DMS 273 (cell line): ENCODE results near the gene SLC35G4.
A peak's percentile ranks its signal among the peaks of the same experiment; 100 is the strongest.
"Not testable (repeated sequence)": the region's sequence is repeated elsewhere in the genome, so short reads cannot be mapped to it uniquely, and the experiment has no call there.

Experiments
- DNase-seq: peaks from one replicate; lab custom pipeline; 2025; ENCODE audit not compliant: unreplicated experiment; lab: John Stamatoyannopoulos, UW

Gene SLC35G4

DNA sequence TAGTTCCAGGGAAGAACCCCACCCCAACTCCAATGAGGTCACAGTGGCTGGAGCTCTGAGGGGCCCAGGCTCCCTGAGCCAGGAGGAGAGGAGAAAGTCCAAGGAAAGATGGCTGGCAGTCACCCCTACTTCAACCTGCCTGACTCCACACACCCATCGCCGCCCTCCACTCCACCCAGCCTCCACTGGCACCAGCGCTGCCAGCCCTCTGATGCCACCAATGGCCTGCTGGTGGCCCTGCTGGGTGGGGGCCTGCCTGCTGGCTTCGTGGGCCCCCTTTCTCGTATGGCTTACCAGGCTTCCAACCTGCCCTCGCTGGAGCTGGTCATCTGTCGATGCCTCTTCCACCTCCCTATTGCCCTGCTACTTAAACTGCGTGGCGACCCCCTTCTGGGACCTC, at the start of gene SLC35G4:
Gene SLC35G4, plus strand, starts transcription at position 109 of the 400 bp plus-strand sequence. Its CDS starts 0 bp downstream, at position 109.
- DNase-seq: not testable (repeated sequence)

DNA sequence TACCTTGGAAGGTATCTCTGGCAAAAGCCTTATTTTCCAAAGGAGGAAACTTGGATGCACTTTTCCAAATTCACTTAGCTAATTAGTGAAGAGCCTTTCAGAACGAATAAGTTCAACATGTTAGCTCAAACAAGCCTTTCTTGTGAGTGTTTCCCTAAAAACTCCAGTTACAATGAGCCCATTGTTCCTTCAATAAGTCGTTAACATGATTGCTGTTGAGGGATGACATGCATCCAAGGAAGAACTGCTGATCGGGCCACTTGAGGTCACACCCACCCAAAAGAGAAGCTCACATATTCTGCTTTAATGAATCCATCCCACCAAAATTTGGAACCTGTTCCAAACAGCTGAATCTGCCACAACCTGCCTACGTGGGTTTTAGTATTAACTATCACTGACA, 48.1 kb upstream of the SLC35G4 start:
- DNase-seq: no peak

DNA sequence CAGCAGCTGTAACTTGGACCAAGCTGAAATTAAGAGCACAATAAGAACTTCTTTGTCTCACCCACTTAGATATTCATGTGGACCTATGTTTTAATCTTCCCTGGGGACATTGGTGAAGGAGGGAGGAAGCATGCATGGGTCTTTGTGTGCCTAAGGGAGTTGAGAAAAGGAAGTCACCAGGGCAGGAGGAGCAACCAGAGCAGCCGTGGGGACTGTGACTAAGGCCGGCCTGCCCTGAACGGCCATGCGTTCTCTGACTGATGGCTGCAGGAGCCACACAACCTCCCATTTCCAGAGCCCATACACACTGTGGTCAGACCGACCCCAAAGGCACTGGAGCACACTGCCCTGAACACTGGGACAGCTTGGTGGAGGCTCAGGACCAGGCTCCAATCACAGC, 43.7 kb upstream of the SLC35G4 start:
- no peak for DNase-seq

DNA sequence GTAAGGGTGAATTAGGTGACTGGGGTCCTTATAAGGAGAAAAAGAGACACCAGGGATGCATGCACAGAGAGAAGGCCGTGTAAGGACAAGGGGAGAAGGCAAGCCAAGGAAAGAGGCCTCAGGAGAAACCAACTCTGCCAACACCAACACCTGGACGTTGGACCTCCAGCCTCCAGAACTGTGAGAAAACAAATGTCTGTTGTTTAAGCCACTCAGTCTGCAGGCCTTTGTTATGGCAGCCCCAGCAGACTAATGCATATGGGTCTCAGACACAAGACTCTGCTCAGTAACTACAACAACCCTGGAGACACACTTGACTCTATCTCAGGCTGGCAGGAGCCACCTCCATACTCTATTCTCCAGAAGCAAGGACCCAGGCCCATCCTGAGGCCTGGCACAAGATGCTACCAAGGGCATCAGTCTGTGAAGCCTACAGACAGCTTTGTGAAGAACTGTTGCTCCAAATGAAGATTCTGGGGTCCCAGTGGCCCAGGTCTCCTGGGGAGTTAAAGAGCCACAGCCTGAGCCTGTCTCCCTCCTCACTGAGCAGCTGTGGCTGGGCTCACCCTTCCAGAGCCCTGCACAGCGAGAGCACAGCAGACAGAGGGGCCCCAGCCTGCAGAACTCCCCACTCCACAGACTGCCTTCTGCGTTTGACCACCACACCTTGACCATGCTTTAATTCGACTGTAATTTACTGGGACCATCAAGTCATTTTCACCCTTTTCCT, 43.0 kb upstream of the SLC35G4 start:
- peak; percentile 33 for DNase-seq

DNA sequence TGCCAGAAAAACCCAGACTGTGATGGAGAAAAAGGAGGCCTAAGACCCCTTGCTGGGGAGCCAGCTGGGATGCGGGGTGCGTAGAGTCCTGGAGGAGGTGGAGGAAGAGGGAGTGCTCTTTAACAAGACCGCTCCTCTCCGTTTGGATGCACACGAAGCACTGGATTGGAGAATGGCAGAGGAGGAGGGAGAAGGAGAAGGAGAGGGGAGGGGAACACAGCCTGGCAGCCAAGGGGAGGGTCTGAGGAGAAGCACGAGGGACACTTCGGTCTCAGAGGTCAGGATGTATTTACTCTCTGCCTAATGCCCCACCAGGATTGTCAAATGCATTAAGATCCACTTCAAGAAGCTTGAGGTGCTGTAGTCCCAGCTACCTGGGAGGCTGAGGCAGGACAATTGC, 42.0 kb upstream of the SLC35G4 start:
- DNase-seq: no peak

DNA sequence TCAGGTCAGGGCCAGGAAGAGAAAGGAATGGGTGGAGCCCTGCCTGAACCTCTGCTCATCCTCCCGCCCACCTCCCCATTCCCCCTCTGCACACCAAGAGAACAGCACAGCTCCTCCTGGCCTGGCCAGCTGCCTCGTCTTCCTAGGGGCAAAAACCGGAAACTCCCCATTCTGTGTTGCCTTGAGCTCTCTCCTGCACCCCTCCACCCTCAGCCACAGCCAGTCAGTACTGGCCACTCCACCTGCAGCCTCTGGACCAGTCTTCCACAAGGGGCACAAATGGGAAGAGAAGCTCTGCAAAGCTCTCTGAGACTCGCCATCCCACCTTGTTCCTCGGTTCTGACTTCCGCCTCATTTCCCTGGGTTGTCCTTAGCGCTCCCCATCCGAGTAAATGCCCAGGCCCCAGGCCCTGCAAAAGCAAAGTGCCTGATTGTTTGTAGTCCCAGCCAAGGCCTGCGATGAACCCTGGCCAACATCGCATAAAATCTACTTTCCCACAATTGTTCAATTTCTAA, 39.3 kb upstream of the SLC35G4 start:
- peak; percentile 13 for DNase-seq

DNA sequence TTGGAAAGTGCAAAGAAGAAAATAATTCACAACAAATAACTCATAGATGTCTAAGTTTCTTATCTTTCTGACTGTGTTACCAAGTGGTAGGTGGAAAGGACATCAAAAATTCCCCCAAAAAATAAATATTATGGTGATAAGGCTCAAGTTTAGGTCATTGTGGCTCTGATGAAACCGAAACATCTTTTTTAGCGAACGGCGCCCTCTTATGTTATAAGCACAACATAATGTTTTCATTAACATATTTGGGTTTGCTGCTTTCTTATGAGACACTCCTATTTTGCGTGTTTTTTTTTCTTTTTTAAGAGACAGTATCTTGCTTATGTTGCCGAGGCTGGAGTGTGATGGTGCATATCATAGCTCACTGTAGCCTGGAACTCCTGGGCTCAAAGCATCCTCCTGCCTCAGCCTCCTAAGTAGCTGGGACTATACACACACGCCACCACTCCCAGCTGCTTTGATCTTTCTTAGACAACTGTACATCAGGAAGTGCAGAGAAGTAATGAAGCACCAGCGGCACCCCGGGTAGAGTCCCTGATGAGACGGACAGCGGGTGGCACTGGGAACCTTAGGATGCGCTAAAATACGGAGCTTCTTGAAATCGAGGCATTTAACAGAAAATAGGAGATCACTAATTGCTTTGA, 38.5 kb upstream of the SLC35G4 start:
- DNase-seq: peak; percentile 59

DNA sequence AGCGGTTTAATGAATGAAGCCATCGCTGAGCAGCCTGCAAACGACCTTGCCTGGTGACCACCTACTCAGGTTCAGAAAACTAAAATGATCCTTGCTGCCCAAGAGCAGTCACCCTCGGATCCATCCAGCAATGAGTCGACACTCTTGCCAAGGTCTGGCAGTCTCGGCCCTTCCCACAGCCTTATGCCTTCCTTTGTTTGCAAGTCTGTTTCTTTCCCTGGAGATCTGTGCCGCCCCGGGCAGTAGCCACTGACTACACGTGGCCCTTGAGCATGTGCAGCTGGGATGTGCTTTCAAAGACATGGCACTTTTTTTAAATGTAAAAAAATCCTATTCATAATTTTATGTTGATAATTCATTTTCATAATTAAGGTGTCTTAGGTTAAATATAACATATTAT, 37.2 kb upstream of the SLC35G4 start:
- no peak for DNase-seq

DNA sequence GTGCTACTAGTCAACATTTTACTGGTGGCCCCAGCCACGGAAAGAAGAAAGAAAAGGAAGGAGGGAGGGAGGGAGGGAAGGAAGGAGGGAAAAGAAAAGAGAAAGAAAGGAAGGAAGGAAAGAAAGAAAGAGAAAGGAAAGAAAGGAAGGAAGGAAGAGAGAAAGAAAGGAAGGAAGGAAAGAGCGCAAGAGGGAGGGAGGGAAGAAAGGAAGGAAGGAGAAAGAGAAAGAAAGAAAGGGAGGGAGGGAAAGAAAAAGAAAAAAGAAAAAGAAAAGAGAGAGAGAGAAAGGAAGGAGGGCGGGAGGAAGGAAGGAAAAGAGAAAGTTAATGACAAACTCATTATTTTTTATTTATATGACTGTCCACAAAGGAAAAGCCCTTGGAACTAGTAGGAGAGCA, 34.9 kb upstream of the SLC35G4 start:
- DNase-seq: no peak

DNA sequence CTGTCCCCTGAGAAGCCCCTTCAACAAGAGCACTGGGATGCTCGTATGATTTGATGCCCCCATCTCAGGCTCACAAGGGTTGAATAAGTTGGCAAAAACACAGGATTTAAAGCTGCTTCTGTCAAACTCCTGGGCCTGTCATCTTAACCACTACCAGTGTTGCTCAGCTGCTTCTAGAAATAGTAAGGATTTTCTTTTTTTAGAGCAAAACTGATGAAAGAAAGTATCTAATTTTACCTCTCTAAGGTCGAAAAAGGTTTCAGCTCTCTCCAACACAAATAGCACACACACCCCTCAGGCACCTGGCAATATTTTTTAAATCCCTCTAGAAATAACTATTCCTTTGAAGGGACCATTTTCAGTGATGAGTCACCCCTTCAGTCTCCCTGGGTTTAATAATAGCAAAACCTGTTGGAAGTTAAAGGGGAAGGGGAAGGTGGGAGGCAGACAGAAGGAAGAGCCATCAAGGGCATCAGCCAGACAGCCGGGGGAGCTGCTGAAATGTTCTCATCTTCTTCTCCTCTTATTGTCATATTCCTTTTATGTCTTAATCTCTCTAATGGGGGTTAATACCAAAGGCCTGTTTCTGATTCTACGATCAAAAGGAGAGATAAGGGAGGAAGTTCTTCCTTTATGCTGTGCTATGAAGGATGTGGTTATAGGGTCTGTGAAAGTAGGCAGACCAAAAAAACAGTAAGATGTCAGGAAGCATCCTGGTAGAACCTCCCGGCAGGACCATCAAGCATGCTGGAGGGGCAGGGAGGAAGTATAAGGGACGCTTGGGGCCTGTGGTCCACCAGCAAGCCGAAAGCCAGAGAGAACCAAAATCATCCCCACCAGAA, 31.9 kb upstream of the SLC35G4 start:
- DNase-seq: no peak

DNA sequence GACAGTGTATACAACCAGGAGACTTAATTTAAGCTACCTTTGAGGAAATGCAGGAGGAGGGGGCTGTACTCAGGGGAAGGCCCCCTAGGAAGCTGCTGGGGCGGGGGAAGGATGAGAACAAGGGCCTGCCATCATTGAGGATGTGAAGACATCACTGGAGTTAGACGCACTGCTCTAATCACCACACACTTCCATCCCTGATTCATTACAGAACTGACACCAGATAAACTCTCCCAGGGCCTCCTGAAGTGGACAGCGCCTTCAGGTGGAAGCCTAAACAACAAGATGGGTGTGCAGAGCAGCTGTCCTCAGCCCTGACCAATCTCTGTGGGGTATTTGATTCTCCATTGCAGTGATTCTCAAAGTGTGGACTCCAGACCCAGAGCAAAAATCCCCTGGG, 30.6 kb upstream of the SLC35G4 start:
- DNase-seq: no peak

DNA sequence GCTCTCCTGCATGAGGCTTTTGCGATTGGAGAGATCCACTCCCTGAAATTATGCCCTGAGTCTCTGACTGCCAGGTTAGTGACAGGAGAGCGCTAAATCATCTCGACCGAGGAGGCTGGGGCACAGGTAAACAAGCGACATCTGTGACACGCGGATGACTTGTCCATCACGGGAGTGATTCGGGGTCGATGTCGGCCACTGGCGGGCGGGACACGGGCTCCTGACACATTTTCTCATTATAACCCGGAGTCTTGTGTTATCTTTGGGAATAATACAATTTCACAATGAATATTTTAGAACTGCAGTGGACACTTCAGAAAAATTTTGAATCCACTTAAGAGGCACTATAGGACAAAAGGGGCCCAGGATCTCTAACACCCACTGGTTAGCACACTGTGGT, 29.5 kb upstream of the SLC35G4 start:
- DNase-seq: no peak

DNA sequence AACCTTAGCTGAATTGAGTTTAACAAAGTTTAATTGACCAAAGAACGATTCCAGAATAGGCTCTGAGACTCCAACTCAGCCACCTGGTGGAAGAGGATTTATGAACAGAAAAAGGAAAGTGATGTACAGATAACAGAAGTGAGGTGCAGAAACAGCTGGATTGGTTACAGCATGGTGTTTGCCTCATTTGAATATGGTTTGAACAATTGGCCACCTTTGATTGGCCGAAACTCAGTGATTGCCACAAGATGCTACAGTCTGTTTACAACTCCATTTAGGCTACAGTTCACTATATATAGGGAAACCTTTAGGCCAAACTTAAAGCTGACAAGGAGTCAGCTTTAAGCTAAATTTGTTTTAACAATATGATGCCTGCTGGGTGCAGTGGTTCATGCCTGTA, 28.1 kb upstream of the SLC35G4 start:
- DNase-seq: no peak

DNA sequence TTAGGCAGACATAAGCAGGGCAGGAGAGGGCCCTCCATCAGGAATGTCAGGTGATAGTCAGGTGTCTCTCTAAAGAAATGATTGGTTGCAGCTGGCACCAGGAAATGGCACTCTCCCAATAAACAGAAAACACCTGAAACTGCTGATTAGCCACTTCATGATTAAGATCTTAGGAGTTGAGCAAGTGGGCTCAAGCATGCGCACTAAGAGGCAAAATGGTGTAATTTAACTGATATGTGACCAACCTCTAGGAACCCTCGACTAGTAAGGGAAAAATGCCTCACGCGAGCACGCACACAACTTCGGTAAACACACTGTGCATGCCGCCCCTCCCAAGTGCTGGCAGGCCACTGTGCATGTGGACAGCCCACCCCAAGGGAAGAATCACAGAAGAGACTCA, 23.8 kb upstream of the SLC35G4 start:
- DNase-seq: no peak

DNA sequence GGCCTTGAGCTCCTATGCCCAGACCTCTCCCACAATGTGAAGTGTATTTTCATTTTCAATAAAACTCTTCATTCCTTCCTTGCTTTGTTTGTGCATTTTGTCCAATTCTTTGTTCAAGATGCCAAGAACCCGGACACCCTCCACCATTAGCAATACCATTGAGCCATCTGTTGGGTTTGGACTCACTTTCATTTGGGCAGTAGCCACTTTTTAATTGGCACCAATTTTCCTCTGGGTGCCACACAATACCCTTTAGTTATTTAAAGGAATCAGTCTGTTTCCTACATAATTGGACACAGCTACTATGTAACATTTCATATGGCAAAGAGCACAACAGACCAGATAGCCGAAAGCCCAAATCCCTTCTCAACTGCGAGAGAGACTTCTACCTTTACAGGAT, 22.5 kb upstream of the SLC35G4 start:
- peak; percentile 59 for DNase-seq

DNA sequence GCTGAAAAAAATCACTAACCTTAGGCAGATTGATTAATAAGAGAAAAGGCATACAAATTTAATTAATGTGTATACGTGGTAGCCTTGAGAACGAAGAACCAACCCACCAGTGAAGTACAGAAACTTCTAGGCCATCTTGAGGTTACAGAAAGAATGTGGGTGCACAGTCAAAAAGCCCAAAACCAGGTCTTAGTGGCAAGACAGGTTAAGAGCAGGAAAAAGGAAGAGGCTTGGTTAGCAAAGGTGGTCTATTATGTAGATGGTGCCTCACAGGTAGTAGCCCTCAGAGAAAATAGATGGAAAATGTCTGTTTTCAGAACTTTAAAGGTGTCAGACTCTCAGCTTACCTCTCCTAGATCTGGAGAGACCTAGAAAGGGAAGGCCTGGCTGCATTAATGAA, 22.0 kb upstream of the SLC35G4 start:
- DNase-seq: no peak

DNA sequence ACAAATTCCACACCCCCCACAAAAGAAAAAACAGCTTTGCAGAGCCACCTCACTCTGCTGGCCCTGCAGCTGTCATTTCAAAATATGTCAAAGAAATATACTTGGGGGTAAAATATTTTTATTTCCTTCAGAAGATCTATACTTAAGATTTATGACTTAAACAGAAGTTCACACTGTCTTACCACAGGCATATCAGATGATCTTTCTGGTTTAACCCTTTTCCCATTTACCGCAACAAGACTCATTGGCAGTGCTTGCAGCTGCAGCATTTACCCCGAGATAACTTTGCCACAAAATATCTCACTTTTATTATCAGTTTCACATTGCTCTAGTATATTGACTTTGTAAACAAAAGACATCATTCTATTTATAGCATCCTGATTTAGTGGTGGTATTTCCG, 21.6 kb upstream of the SLC35G4 start:
- DNase-seq: no peak

DNA sequence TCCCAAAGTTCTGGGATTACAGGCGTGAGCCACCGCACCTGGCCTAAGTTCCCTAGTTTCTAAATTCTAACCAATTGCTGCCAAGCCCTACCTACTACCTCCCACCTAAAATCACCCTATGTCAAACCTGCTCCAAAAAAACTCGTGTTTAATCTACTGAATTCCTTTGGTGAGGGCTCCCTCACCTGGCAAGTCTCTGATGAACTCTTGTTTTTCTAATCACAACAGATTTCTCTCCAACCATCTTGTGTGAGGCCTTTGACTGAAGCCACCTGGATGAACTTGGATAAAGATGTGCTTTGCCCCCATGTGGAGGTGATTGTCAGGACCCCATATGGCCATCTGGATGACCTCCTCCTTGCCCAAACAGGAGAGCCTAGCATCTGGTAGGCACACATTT, 17.4 kb upstream of the SLC35G4 start:
- peak; percentile 38 for DNase-seq

DNA sequence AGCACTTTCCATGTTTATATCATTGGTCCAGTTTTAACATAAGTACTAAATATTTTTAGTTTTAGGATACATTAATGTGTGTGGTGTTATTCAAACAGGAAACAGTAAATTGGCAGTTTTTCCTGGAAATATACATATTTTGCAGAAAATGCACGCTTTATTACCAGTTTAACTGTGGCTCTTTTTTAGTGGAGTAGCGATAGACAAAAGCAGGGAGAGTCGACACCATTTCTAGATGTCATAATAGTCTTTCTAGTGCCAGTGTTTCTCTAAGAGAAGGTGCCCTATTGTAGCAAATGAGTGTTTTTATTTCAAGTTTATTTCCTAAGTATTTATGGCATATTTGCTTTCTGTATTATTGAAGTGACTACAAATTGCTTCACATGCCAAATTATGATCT, 9.1 kb upstream of the SLC35G4 start:
- DNase-seq: no peak

DNA sequence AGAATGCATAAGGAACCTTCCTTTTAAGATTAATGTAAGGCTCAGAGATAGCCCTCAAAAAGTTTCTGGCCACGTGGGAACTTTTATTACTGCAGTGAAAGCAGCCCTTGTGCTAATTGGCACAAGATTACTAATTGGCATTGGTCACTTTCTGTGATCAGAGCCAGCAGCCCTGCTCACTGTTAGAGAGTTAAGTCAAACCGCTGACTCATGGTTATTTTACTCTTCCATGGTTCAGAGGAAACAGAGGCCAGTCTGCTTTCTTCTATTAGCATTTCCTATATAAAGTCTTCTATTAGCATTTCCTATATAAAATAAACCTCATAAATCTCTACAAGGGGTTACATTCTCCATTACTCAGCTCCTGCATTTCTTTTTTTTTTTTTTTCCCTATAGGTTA, 1.5 kb upstream of the SLC35G4 start:
- DNase-seq: peak; percentile 20

DNA sequence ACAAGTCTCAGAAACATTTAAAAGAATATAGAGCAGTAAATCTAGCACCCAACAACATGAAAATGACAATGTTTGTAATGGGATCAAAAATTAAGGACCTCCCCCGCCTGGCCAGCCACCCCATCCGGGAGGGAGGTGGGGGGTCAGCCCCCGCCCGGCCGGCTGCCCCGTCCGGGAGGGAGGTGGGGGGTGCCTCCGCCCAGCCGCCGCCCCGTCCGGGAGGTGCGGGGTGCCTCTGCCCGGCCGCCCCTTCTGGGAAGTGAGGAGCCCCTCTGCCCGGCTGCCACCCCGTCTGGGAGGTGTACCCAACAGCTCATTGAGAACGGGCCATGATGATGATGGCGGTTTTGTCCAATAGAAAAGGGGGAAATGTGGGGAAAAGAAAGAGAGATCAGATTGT, 778 bp upstream of the SLC35G4 start:
- DNase-seq: not testable (repeated sequence)

DNA sequence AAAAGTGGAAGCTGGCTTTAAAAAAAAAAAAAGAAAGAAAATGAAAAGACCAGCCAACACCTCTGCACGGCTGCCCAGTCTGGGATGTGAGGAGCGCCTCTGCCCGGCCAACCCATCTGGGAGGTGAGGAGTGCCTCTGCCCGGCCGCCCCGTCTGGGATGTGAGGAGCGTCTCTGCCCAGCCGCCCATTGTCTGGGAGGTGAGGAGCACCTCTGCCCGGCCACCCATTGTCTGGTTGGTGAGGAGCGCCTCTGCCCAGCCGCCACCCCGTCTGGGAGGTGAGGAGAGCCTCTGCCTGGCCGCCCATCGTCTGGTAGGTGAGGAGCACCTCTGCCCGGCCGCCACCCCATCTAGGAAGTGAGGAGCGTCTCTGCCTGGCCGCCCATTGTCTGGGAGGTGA, 3.7 kb downstream of the SLC35G4 start:
- DNase-seq: not testable (repeated sequence)
